K562 (cell line): ENCODE measurements around the gene ZBTB9. TPM values are rescaled to one million over a fixed set of nuclear protein-coding genes. Genes with fewer than 3 reads are reported as not detected.
A peak's percentile ranks its signal among the peaks of the same experiment; 100 is the strongest.

Experiments
- CC2D1A ChIP-seq: fragments of 450-650 bp; IDR thresholded peaks from 2 replicates; pipeline ENCODE4 v1.6.1; 2017; ENCODE audit warnings: mild to moderate bottlenecking
- EP400 ChIP-seq: fragments of 450-650 bp; IDR thresholded peaks from 2 replicates; pipeline ENCODE4 v1.6.1; 2017; ENCODE audit warnings: antibody characterized with exemption, mild to moderate bottlenecking, moderate library complexity
- KDM4B ChIP-seq, 2 experiments: fragments of 450-650 bp in 1 of 2; sonication (generic) in 1 of 2; IDR thresholded peaks; 2 replicates each; pipeline ENCODE4 v1.6.1; 2016 to 2017; ENCODE audit warnings: borderline replicate concordance in 2 of 2, antibody characterized with exemption in 1 of 2, low read depth in 1 of 2, mild to moderate bottlenecking in 1 of 2
- MTA3 ChIP-seq: fragments of 450-650 bp; formaldehyde crosslinking; IDR thresholded peaks from 2 replicates; pipeline ENCODE4 v1.6.1; 2017; ENCODE audit warnings: mild to moderate bottlenecking, borderline replicate concordance
- NFE2 ChIP-seq: IDR thresholded peaks from 2 replicates; pipeline ENCODE4 v1.6.1; 2014; ENCODE audit warnings: antibody characterized with exemption, low read depth
- RBM39 ChIP-seq: fragments of 200-400 bp; formaldehyde crosslinking; optimal IDR thresholded peaks from 2 replicates; pipeline ENCODE3; 2018; ENCODE audit warnings: low read depth, low read length
- SMAD2 ChIP-seq: fragments of 150-350 bp; IDR thresholded peaks from 2 replicates; pipeline ENCODE4 v1.6.1; 2014; ENCODE audit warnings: low read depth, mild to moderate bottlenecking, low read length
- polyA plus RNA-seq, 8 experiments: library from polyadenylated mRNA; depleted of rRNA in 4 of 8; stranded (reverse) in 5 of 8; unstranded in 3 of 8; fragments of >200 nt; fragmentation: Nextera tagmentation in 2 of 8; fragmentation: Illumina TruSeq in 1 of 8; extraction: Ambion mirVana in 2 of 8; extraction: Trizol in 1 of 8; gene quantifications; 2 replicates each; pipeline versions ENCODE4 v1.2.1 to v1.2.3, GENCODE V29; 2011 to 2014; ENCODE audit warnings: inconsistent platforms in 1 of 8, missing spikeins in 1 of 8
- total RNA-seq, 7 experiments: library from RNA; depleted of rRNA in 6 of 7; stranded (reverse); fragments of >200 nt in 6 of 7; fragmentation: Illumina TruSeq in 2 of 7; extraction: Trizol in 2 of 7; gene quantifications; 2 replicates each; pipeline versions ENCODE4 v1.2.1 to v1.2.3, GENCODE V29; 2011 to 2021; ENCODE audit warnings: low replicate concordance in 1 of 7
- TF ChIP-seq, protein P1 (sequence below), 3 experiments: IDR thresholded peaks in 2 of 3; conservative IDR thresholded peaks in 1 of 3; 2 replicates each; pipeline ENCODE4 v1.5.1; 2011 to 2012; ENCODE audit warnings: low read length in 3 of 3, mild to moderate bottlenecking in 3 of 3, control low read depth in 2 of 3, improper control_type of control experiment in 1 of 3, inconsistent platforms in 1 of 3, low read depth in 1 of 3, mixed read lengths in 1 of 3, moderate library complexity in 1 of 3; ENCODE audit not compliant: insufficient read depth in 2 of 3
- TF ChIP-seq, protein P2 (sequence below), 2 experiments: fragments of 250-450 bp in 1 of 2; fragments of 450-650 bp in 1 of 2; sonication (Bioruptor Pico) in 1 of 2; IDR thresholded peaks; 2 replicates each; pipeline versions ENCODE4 v1.6.1 to v1.8.0; 2016 to 2021; ENCODE audit warnings: mild to moderate bottlenecking in 2 of 2, moderate library complexity in 2 of 2, missing compliant biosample characterization in 1 of 2, missing genetic modification characterization in 1 of 2
- TF ChIP-seq, protein P3 (sequence below): fragments of 150-350 bp; conservative IDR thresholded peaks from 2 replicates; pipeline ENCODE4 v1.6.1; 2014; ENCODE audit warnings: low read length
- TF ChIP-seq, protein P4 (sequence below): sonication (generic); formaldehyde crosslinking; IDR thresholded peaks from 2 replicates; pipeline ENCODE4 v1.8.1; 2023; ENCODE audit warnings: mild to moderate bottlenecking, missing genetic modification reagents
- TF ChIP-seq, protein P5 (sequence below), 2 experiments: fragments of 450-650 bp in 1 of 2; IDR thresholded peaks; 2 replicates each; pipeline ENCODE4 v1.6.1; 2011 to 2017; ENCODE audit warnings: low read depth in 2 of 2, antibody characterized with exemption in 1 of 2, borderline replicate concordance in 1 of 2, low read length in 1 of 2, mild to moderate bottlenecking in 1 of 2, mixed read lengths in 1 of 2; ENCODE audit not compliant: control insufficient read depth in 1 of 2
- TF ChIP-seq, protein P6 (sequence below): IDR thresholded peaks from 2 replicates; pipeline ENCODE4 v1.6.1; 2011; ENCODE audit not compliant: insufficient read length; ENCODE audit errors: extremely low read depth

Gene ZBTB9
- total and polyA plus RNA-seq, 9 of the 15 experiments (the other 6 are each of a cell fraction or from before 2014, with no cell fraction given): 1.9 to 19.5 (median 10.4) TPM

DNA sequence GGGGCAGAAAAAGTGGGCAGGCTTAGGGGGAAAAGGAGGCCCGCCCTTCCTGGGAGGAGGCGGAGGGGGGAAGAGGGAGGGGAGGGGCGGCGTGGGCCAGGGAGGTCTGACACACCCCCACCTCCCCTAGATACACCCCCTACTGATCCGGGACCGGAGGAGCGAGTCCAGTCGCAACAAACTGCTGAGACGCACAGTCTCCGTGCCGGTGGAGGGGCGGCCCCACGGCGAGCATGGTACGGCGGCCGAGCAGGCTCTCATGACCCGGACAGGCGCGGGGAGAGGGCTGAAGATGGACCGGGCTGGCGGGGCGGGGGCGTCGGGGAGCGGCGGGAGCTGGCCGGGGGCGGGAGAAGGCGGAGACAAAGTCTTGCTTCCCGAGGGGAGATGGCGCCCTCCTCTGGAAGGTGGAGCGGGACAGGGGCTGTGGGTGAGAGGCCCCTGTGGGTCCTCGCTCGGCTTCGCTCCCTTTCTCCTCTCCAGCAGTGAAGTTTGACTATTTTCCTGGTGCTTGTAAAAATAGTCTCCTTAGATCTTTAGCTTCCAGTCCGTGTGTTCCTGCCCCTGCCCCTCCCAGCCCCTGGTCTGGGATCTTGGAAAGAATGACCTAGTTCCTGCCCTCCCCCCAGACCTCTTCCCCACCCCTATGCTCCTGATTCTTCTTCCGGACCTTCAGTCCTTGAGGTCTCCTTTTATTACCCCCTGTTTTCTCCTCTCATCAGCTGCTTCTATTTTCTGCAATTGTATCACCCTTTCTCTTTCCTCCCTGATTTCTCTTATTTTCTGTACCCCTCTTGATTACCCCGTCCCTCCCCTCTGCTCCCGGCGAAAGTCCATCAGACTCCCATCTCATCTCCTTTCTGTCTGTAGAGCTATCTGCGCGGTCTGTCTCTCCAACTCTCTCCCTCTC, 28.5 kb upstream of the ZBTB9 start (continued):
- TF ChIP-seq, protein P1, sequence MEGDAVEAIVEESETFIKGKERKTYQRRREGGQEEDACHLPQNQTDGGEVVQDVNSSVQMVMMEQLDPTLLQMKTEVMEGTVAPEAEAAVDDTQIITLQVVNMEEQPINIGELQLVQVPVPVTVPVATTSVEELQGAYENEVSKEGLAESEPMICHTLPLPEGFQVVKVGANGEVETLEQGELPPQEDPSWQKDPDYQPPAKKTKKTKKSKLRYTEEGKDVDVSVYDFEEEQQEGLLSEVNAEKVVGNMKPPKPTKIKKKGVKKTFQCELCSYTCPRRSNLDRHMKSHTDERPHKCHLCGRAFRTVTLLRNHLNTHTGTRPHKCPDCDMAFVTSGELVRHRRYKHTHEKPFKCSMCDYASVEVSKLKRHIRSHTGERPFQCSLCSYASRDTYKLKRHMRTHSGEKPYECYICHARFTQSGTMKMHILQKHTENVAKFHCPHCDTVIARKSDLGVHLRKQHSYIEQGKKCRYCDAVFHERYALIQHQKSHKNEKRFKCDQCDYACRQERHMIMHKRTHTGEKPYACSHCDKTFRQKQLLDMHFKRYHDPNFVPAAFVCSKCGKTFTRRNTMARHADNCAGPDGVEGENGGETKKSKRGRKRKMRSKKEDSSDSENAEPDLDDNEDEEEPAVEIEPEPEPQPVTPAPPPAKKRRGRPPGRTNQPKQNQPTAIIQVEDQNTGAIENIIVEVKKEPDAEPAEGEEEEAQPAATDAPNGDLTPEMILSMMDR (IDR thresholded peaks at IDR 0.05 in 2 of 3, conservative IDR thresholded peaks at IDR 0.05 in 1 of 3; ENCODE audit: insufficient read depth in 2 of 3, low read depth in 1 of 3, low read length in 3 of 3): peak; percentile 72 to 95 (median 90)
- TF ChIP-seq, protein P2, sequence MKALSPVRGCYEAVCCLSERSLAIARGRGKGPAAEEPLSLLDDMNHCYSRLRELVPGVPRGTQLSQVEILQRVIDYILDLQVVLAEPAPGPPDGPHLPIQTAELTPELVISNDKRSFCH (CRISPR knock-in tag; IDR thresholded peaks at IDR 0.05): no peak
- TF ChIP-seq, protein P2 (tag; IDR thresholded peaks at IDR 0.05): no peak
- TF ChIP-seq MTA3 (peak; percentile 93; the same call in 1 of the 2 replicates), KDM4B (IDR thresholded peaks at IDR 0.05; ENCODE audit: borderline replicate concordance in 2 of 2, low read depth in 1 of 2) (peak in 1 of 2 experiments; percentile 79; a peak in 1 of 4 replicates), EP400 (peak; percentile 91), SMAD2 (no peak; the same call in 1 of the 2 replicates), CC2D1A (0 out of 2 replicates have a peak, but pooled peaks have one; percentile 32), RBM39 (no peak), NFE2 (no peak)
- TF ChIP-seq, protein P3, sequence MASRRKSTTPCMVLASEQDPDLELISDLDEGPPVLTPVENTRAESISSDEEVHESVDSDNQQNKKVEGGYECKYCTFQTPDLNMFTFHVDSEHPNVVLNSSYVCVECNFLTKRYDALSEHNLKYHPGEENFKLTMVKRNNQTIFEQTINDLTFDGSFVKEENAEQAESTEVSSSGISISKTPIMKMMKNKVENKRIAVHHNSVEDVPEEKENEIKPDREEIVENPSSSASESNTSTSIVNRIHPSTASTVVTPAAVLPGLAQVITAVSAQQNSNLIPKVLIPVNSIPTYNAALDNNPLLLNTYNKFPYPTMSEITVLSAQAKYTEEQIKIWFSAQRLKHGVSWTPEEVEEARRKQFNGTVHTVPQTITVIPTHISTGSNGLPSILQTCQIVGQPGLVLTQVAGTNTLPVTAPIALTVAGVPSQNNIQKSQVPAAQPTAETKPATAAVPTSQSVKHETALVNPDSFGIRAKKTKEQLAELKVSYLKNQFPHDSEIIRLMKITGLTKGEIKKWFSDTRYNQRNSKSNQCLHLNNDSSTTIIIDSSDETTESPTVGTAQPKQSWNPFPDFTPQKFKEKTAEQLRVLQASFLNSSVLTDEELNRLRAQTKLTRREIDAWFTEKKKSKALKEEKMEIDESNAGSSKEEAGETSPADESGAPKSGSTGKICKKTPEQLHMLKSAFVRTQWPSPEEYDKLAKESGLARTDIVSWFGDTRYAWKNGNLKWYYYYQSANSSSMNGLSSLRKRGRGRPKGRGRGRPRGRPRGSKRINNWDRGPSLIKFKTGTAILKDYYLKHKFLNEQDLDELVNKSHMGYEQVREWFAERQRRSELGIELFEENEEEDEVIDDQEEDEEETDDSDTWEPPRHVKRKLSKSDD: 0 out of 2 replicates have a peak, but pooled peaks have one; percentile 33
- TF ChIP-seq, protein P4, sequence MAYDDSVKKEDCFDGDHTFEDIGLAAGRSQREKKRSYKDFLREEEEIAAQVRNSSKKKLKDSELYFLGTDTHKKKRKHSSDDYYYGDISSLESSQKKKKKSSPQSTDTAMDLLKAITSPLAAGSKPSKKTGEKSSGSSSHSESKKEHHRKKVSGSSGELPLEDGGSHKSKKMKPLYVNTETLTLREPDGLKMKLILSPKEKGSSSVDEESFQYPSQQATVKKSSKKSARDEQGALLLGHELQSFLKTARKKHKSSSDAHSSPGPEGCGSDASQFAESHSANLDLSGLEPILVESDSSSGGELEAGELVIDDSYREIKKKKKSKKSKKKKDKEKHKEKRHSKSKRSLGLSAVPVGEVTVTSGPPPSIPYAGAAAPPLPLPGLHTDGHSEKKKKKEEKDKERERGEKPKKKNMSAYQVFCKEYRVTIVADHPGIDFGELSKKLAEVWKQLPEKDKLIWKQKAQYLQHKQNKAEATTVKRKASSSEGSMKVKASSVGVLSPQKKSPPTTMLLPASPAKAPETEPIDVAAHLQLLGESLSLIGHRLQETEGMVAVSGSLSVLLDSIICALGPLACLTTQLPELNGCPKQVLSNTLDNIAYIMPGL: 0 out of 2 replicates have a peak, but pooled peaks have one; percentile 62
- TF ChIP-seq, protein P5, sequence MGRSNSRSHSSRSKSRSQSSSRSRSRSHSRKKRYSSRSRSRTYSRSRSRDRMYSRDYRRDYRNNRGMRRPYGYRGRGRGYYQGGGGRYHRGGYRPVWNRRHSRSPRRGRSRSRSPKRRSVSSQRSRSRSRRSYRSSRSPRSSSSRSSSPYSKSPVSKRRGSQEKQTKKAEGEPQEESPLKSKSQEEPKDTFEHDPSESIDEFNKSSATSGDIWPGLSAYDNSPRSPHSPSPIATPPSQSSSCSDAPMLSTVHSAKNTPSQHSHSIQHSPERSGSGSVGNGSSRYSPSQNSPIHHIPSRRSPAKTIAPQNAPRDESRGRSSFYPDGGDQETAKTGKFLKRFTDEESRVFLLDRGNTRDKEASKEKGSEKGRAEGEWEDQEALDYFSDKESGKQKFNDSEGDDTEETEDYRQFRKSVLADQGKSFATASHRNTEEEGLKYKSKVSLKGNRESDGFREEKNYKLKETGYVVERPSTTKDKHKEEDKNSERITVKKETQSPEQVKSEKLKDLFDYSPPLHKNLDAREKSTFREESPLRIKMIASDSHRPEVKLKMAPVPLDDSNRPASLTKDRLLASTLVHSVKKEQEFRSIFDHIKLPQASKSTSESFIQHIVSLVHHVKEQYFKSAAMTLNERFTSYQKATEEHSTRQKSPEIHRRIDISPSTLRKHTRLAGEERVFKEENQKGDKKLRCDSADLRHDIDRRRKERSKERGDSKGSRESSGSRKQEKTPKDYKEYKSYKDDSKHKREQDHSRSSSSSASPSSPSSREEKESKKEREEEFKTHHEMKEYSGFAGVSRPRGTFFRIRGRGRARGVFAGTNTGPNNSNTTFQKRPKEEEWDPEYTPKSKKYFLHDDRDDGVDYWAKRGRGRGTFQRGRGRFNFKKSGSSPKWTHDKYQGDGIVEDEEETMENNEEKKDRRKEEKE (IDR thresholded peaks at IDR 0.05; ENCODE audit: borderline replicate concordance in 1 of 2, control insufficient read depth in 1 of 2, low read depth in 2 of 2, low read length in 1 of 2): no peak
- TF ChIP-seq, protein P6, sequence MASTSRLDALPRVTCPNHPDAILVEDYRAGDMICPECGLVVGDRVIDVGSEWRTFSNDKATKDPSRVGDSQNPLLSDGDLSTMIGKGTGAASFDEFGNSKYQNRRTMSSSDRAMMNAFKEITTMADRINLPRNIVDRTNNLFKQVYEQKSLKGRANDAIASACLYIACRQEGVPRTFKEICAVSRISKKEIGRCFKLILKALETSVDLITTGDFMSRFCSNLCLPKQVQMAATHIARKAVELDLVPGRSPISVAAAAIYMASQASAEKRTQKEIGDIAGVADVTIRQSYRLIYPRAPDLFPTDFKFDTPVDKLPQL: no peak
